ENCODE measurements around the gene SLC25A48. TPM values are rescaled to one million over a fixed set of nuclear protein-coding genes. Genes with fewer than 3 reads are reported as not detected.

SLC25A48 gene
- polyA plus RNA-seq, 3 donors = 3.4 to 7.0 (median 4.3) TPM

Other genes starting within 250 kb of the SLC25A48 start
- not detected for gene IL9, start 61.2 kb downstream of the SLC25A48 start, polyA plus RNA-seq (ENCODE audit: insufficient read length in 3 of 3)
- gene LECT2, start 120.3 kb downstream of the SLC25A48 start, polyA plus RNA-seq (ENCODE audit: insufficient read length in 3 of 3) = 1 to 10 TPM; 2.3 to 5.1 (median 2.3) TPM
- gene TGFBI, start 194.3 kb downstream of the SLC25A48 start, polyA plus RNA-seq (ENCODE audit: insufficient read length in 3 of 3) = 100 to 1,000 TPM; 215 to 272 (median 218) TPM

Measured in renal cortex interstitium (tissue), 3 donors.